GM19452 (cell line): ENCODE data around the gene CNOT1.
"Not testable (repeated sequence)": the region's sequence is repeated elsewhere in the genome, so short reads cannot be mapped to it uniquely, and the experiment has no call there.

Experiments
- ATAC-seq: cut with Tn5 transposase; IDR thresholded peaks from one replicate; pipeline ENCODE4 v1.9.1; 2021; ENCODE audit not compliant: unreplicated experiment

CNOT1 gene

DNA sequence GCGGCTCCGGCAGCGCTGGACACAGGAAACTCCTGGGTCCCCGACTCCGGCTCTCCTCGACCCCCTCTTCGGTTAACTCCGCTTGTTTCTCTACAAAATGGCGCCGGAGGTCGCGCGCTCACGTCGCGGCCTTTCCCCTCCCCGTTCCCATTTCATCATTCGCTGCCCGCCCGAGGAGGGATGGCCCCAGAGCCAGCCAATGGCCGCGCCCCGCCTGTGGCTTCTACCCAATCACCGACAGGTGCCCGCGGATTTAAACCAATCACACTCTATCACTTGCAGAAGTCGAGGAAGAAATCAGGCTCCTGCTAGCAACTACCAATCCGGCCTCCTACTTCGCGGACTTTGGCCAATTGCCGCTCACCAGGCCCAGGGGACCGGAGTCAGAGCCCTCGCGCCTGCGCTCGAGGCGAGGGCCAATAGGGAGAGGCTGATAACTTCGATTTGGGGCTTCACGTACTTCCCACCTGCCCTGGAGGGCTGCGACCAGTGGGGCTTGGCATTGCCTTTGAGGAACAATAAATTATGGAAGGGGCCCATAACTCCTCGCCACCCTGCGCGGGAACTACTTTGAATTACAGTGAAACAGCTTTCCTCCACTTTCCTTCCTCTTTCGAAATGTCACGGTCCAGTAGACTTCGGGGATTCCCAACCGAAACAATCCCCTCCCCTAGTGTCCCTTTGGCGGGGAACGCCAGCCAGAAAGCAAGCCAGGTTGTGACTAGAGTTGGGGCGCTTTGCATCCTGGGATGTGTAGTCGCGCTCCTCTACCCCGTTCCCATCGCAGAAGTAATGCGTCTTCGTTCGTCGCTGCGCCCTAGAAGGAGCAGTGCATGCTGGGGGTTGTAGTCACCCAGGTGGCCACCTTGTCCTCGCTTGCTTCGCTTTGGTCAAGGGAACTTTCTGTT lies at the start of gene CNOT1:
CNOT1 (minus strand) TSS at position 94 of the 908 bp plus-strand sequence. CDS start 30,489 bp downstream, outside the sequence.
- ATAC-seq, result peak; percentile 84

DNA sequence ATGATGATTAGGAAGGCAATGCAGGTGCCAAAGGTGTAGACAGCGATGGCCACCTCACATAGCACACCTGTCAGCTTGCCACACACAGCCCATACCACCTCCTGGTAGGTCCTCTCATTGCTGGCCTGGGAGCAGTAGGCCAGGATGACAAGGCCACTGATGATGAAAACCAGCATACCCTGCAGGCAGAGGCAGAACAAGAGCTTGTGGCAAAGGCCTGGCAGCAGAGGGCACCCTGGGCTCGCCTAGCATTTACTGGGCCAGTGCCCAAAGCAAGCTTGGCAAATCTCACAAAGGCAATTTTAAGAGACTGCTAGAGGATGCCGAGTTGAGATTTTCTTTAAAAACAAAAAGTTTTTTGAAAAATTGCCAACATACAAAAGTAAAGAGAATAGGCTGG lies 49.1 kb upstream of the CNOT1 start:
- ATAC-seq, result no peak

DNA sequence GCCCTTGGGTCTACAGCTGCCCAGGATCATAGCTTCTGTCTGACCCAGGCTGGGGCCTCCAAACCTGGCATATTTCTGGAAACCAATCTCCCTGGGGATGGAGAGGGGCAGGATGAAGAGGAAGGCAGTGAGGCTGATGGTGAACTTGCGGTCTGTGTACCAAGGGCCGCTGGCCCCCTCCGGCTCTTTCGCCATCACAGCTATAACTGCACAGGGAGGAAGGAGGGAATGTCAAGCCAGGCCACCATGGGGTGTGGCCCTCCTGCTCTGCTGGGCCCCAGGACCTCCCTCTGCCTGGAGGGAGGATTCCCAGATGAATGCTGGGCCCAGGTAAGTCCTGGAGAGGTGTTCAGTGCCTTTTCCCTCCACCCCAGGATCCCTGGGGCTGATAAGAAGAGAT lies 48.6 kb upstream of the CNOT1 start:
- ATAC-seq, result no peak

DNA sequence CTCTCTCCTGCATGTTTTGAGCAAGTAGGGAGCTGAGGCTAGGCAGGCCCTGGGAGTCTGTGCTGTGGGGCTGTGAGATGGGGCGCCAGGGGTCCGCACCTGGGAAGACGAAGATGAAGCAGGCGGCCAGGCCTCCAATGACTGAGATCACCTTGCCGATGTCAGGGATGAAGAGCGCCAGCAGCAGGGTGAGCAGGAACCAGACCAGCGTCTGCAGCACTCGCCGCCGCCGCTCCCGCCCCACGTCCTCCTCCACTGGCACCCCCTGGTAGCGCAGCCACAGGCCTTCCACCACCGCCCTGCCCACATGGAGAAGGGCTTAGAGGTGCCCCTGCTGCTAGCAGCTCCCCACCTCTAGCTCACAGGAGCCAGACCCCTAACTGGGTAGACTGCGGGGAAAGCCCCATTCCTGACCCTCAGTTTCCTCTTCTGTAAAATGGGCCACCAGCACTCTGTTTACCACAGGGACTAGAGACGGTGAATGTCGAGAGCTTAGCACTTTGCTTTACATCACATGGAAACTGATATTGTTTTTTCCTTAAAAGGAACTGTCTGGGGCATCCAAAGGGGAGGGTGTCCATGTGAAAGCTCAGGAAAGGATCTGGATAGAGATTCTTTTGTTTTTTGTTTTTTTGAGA lies 41.4 kb upstream of the CNOT1 start:
- no peak for ATAC-seq

DNA sequence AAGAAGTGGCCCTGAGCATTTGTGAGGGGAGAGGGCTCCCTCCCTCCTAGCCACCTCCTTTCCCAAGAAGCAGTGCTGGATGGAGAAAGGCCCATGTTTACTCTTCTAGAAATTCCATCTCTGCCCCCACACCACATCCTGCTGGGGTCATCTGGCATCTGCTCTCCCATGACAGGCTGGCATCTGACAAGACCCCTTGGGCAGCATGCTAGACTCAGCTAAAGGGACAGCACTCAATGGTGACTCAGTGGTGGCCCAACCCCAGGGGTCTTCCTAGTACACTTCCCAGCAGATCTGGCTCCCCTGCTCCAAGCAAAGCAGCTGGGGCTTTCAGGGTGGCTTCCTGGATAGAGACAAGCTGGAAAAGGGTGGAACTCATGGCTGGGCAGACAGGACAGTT lies 40.6 kb upstream of the CNOT1 start:
- ATAC-seq, result no peak

DNA sequence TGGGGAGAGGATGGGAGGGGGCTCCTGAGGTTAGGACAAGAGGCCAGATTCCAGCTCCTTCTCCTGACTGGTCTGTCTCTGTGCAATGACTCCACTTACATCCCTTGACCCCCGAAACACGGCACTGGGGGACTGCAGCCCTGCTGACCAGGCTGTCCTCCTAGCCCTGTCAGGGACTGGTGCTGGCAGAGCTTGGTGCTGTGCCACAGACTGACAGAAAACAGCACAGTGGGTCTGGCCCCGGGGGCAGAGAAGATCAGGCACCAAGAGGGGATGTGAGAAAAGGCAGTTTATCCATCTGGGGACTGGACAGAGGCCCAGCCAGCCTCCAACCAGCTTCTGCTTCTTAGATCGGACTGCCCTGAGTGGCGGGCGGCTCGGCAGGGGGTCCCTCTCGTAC lies 35.6 kb upstream of the CNOT1 start:
- no peak for ATAC-seq

DNA sequence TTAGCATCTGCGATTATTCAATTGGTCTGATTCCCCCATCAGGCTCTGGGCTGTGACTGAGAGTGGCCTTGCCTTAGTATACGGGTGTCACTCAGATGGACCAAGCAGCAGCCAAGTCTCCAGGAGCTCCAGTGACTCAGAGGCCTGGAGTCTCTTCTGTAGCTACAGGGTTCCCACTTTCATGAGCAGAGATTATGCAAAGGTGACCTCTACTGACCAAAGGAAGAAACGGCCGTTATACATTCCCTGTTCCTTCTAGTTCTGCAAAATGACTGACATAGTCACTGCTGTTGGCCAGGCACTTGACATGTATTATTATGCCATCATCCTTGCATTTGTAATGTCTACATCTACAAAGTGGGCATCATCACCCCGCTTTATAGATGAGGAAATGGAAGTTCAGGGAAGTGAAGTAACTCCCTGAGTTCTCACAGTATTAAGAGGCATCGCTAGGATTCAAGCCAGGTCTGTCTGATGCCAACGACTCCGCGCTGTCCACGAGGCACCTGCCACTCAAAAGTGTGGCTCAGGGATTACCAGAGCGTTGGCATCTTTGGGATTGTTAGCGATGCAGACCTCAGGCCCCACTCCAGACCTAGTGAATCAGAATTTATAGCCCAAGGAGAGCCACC lies 31.7 kb upstream of the CNOT1 start:
- ATAC-seq, result peak; percentile 95

DNA sequence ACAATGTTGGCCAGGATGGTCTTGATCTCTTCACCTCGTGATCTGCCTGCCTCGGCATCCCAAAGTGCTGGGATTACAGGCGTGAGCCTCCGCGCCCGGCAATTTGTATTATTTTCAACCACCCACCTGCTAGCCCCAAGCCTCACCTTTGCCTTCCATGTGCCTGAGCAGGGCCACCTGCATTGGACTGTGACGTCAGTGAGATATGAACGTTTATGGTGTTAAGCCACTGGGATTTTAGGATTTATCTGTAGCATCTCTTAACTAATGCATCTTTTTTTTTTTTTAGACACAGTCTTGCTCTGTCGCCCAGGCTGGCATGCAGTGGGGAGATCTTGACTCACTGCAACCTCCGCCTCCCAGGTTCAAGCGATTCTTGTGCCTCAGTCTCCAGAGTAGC lies 30.3 kb upstream of the CNOT1 start:
- ATAC-seq, result not testable (repeated sequence)

DNA sequence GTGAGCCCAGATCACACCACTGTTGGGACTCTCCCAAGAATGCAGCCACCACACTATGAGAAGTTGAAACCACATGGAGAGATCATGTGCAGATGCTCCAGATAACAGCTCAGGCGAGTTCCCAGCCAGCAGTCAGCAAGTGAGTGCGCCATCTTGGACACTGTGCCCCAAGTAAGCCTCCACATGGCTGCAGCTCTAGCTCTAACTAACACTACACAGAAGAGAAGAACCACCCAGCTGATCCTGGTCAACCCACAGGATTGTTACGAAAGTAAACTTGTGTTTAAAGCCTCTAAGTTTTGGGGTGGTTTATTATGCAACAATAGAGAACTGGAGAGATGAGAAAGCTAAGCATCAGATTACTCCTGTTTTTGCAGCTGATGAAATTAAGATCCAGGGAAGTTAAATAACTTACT lies 29.2 kb upstream of the CNOT1 start:
- no peak for ATAC-seq

DNA sequence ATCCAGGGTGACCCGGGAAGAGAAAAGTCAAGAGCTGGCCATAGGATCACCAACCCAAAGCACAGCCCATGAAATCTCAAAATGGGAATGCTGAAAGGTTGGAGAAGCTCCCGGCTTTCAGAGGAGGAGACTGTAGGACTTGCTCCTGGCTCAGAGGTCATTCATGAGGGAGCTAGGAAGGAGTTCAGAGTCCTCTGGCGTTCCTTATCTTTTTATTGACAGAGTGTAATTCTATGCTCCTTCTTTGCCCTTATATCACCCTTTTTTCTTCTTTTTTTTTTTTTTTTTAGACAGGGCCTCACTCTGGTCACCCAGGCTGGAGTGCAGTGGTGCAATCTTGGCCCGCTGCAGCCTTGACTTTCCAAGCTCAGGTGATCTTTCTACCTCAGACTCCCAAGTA lies 27.3 kb upstream of the CNOT1 start:
- ATAC-seq, result no peak

DNA sequence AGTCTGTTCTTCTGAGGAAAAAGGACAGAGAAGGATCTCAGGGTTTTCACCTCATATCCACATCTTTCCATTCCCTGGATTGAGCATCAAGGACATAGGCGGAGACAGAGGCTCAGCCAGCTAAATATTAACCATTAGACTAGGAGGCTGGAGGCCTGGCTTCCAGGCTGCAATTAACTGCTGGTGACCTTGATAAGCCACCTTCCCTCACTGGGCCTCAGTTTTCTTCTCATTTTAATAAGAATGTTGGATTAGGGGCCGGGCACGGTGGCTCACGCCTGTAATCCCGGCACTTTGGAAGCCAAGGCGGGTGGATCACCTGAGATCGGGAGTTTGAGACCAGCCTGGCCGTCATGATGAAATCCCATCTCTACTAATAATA lies 25.6 kb upstream of the CNOT1 start:
- no peak for ATAC-seq

DNA sequence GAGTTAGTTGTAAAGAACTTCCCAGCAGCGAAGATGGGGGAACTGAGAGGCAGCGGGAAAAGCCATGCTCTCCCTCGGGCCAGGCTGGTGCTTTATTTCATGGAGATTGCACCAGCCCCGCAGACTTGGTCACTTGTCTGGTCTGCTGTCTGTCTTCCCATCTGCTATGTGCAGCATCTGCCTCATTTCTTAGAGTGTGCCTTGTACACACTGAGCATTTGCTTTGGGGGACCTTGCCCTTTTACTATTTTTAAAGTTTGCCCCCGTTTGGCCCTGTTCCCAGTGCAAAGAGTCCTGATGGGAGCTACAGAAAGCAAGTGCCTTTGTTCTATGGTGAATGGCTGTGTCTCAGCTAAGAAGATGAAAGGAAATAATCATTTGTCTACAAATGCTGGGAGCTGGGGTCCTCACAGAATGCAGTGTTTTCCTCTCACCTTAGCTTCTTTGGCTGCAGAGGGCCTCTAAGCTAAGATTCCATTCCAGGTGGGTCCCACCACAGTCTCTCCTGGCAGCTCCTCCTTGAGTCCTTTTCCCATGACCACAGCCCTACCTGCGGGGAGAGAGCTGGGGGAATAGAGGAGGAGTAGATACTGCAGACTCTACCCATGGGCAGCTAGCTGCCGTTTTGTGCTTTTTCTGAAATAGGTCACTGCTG lies 25.1 kb upstream of the CNOT1 start:
- ATAC-seq, result no peak

DNA sequence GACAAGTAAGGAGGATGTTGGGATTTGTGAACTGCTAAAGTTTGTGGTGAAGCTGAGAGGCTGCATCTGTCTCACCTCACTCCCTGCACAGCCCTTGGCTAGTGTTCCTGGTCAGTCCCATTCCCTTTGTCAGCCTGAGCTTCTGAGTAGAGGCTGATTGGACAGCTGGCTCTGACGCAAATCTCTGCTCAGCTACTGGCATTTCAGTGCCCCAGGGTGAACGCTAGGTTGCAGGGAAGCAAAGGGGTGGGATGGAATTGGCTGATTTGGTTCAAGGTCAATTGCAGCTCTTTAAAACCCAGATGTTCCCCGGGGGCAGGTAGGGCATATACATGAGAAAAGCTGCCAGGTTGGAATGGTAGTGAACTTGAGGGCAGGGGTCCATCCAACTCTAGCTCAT lies 23.1 kb upstream of the CNOT1 start:
- ATAC-seq, result no peak

DNA sequence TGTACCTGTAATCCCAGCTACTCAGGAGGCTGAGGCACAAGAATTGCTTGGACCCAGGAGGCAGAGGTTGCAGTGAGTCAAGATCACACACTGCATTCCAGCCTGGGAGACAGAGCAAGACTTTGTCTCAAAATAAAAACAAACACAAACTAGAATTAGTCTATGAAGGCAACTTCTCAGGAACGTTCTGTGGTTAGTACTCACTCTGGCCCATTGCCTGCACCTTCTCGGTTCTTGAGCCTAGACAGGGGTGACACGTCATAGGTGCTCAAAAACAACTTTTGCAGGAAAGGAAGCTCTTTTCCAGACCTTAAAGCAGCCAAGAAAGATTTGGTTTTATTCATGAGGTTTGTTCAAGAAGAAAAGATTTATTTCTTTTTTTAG lies 22.3 kb upstream of the CNOT1 start:
- no peak for ATAC-seq

DNA sequence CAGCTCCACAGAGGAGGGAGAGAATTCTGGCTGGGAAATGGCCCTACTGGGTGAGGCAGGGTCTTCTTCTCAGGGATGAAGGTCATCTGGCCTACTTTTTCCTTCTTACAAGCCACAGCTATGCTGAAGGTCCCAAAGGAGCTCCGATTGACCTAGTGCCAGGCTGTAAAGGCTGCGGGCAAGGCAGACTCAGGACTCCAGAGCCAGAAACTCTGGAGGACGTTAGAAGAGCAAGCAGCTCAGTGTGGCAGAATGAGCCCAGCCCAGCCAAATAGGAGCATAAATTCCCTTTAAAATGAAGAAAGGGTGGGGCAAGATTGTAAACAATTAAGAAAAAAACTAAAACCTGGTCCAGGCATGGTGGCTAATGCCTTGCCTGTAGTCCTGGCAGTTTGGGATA lies 20.1 kb upstream of the CNOT1 start:
- no peak for ATAC-seq

DNA sequence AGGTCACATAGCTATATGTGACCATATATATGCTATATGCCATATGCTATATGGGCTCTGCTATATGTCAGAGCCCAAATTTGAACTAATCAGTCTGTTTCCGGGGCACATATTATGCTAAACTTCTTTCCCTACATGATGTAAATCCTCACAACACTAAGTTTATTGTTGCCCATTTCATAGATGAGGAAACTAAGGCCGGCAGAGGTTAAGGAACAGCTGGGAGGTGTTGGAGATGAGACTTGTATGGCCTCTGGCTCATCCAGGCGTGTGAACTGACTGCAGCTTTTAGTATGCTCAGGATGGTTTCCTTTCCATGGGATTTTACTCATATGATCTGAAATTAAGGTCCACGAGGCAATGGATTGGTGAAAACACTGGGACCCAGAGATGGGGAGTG lies 17.5 kb upstream of the CNOT1 start:
- no peak for ATAC-seq

DNA sequence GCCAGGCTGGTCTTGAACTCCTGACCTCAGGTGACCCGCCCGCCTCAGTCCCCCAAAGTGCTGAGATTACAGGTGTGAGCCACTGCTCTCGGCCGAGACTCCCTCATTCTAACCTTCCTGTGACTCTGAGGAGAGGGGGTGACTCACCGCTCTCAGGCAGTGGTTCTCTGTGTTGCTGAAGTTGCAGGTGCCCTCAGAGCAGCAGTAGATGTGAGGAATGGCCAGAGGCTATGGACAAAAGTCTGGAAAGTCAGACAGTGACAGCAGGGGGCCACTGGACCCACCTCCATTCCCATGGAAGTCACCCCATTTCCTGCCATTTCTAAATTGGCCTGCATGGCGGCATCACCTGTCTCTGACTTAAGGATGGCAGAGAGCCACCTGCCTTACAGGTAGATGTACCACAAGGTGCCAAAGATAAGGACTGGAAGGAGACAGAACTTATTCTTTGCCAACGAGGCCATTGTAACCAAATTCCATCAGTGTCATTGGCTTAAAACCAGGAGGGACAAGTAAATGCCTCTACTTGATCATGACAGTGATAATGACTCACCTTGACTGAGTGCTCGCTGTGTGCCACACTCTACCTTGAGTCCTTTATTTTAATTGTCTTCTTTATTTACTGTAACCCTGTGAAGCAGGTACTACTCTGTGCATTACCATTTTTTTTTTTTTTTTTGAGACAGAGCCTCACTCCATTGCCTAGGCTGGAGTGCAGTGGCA lies 15.3 kb upstream of the CNOT1 start:
- ATAC-seq, result no peak

DNA sequence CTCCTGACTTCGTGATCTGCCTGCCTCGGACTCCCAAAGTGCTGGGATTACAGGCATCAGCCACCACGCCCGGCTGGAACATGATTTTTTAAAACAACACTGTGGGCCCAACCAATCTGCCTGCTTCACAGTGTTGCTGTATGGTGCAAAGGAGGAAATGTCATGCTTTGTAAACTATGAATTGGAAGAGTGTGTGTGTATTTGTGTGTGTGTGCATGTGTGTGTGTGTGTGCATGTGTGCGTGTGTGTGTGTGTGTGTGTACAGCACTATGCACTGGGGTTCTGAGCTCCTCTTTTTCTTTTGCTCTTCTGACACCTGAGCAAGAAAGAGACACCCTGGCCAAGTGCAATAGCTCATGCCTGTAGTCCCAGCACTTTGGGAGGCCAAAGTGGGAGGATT lies 14.5 kb upstream of the CNOT1 start:
- no peak for ATAC-seq

DNA sequence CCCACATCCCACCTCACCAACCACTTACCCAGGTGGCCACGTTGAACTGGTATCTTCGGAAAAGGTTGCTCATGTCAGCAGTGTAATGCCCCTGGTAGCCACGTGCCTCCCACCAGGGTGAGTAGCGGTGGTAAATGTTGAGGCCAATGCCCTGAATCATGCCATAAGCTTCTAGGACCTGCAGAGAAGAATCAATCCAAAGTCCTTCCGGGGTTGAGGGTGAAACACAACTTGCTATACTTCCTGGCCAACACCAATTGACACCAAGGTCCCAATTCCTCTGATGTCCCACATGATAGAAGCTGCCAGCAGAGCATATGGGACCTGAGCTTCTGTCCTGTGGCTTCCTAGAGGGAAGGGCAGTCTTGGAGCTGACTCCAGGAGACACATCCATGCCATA lies 11.3 kb upstream of the CNOT1 start:
- ATAC-seq, result no peak

DNA sequence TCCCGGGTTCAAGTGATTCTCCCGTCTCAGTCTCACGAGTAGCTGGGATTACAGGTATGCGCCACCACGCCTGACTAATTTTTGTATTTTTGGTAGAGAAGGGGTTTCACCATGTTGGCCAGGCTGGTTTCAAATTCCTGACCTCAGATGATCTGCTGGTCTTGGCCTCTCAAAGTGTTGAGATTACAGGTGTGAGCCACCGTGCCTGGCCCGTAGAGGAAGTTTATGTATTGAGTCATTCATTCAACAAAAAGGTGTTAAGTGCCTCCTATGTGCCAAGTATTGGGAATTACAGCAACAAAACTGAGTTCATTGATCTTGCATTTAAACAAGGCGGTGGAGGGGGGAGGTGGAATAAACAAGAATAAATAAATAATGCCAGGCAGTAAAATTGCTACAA lies 10.2 kb upstream of the CNOT1 start:
- no peak for ATAC-seq

DNA sequence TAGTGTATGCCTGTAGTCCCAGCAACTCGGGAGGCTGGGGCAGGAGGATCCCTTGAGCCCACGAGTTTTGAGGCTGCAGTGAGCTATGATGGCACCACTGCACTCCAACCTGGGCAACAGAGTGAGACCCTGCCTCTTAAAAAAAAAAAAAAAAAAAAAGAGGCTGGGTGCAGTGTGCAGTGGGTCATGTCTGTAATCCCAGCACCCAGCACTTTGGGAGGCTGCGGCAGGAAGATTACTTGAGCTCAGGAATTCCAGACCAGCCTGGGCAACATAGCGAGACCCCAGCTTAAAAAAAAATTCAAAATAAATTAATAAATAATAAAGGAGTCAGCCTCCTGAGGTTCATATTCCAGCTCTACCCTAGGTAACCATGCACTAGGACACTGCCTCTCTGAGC lies 9.6 kb upstream of the CNOT1 start:
- ATAC-seq, result no peak
